K562 (cell line): ENCODE results near the gene HAT1. TPM values are rescaled to one million over a fixed set of nuclear protein-coding genes. Genes with fewer than 3 reads are reported as not detected.

ENCODE experiments used
- AFF1 ChIP-seq, 2 experiments: fragments of 450-650 bp; IDR thresholded peaks; 2 replicates each; pipeline ENCODE4 v1.6.1; 2018; ENCODE audit warnings: mild to moderate bottlenecking in 2 of 2, low read depth in 1 of 2; ENCODE audit not compliant: partially characterized antibody in 2 of 2
- CREM ChIP-seq: IDR thresholded peaks from 2 replicates; pipeline ENCODE4 v1.6.1; 2014; ENCODE audit warnings: antibody characterized with exemption, low read depth
- ERF ChIP-seq: fragments of 450-650 bp; formaldehyde crosslinking; IDR thresholded peaks from 2 replicates; pipeline ENCODE4 v1.4.0; 2020; ENCODE audit warnings: mild to moderate bottlenecking, mixed read lengths
- FOXP4 ChIP-seq: sonication (generic); formaldehyde crosslinking; IDR thresholded peaks from 2 replicates; pipeline ENCODE4 v1.8.0; 2022; ENCODE audit warnings: mild to moderate bottlenecking, missing genetic modification reagents, borderline replicate concordance
- HMGN3 ChIP-seq: IDR thresholded peaks from 2 replicates; pipeline ENCODE4 v1.6.1; 2011; ENCODE audit warnings: borderline replicate concordance, low read depth, mild to moderate bottlenecking, mixed read lengths, low read length; ENCODE audit not compliant: insufficient read length; ENCODE audit errors: extremely low read depth
- KDM5B ChIP-seq: fragments of 200-600 bp; sonication (generic); IDR thresholded peaks from 2 replicates; pipeline ENCODE4 v1.6.1; 2012; ENCODE audit warnings: low read depth, mild to moderate bottlenecking, moderate library complexity, low read length, control low read depth, inconsistent platforms; ENCODE audit not compliant: insufficient replicate concordance
- NBN ChIP-seq: fragments of 450-650 bp; IDR thresholded peaks from 2 replicates; pipeline ENCODE4 v1.6.1; 2016; ENCODE audit warnings: low read depth, mild to moderate bottlenecking
- NCOA1 ChIP-seq: fragments of 450-650 bp; IDR thresholded peaks from 2 replicates; pipeline ENCODE4 v1.6.1; 2016; ENCODE audit warnings: low read depth
- NFIC ChIP-seq: fragments of 450-650 bp; IDR thresholded peaks from 2 replicates; pipeline ENCODE4 v1.6.1; 2017; ENCODE audit warnings: mild to moderate bottlenecking, inconsistent platforms
- NR1H2 ChIP-seq: sonication (generic); formaldehyde crosslinking; IDR thresholded peaks from 2 replicates; pipeline ENCODE4 v1.4.0; 2020; ENCODE audit warnings: mild to moderate bottlenecking, missing genetic modification reagents
- ZBTB11 ChIP-seq, 3 experiments: fragments of 200-800 bp in 1 of 3; fragments of 250-450 bp in 1 of 3; fragments of 450-650 bp in 1 of 3; sonication (Bioruptor Pico) in 1 of 3; sonication (Bioruptor generic) in 1 of 3; formaldehyde crosslinking in 1 of 3; IDR thresholded peaks; 2 replicates each; pipeline versions ENCODE4 v1.6.1 to v1.8.0; 2016 to 2022; ENCODE audit warnings: mild to moderate bottlenecking in 2 of 3, missing genetic modification characterization in 2 of 3, missing compliant biosample characterization in 1 of 3, moderate library complexity in 1 of 3
- ZBTB7A ChIP-seq: IDR thresholded peaks from 2 replicates; pipeline ENCODE4 v1.6.1; 2011; ENCODE audit warnings: low read depth, mild to moderate bottlenecking, low read length, moderate library complexity, borderline replicate concordance; ENCODE audit not compliant: control insufficient read depth
- ZNF592 ChIP-seq: fragments of 450-650 bp; IDR thresholded peaks from 2 replicates; pipeline ENCODE4 v1.6.1; 2017; ENCODE audit warnings: antibody characterized with exemption, mild to moderate bottlenecking
- polyA plus RNA-seq, 8 experiments: library from polyadenylated mRNA; depleted of rRNA in 4 of 8; stranded (reverse) in 5 of 8; unstranded in 3 of 8; fragments of >200 nt; fragmentation: Nextera tagmentation in 2 of 8; fragmentation: Illumina TruSeq in 1 of 8; extraction: Ambion mirVana in 2 of 8; extraction: Trizol in 1 of 8; gene quantifications; 2 replicates each; pipeline versions ENCODE4 v1.2.1 to v1.2.3, GENCODE V29; 2011 to 2014; ENCODE audit warnings: inconsistent platforms in 1 of 8, missing spikeins in 1 of 8
- total RNA-seq, 7 experiments: library from RNA; depleted of rRNA in 6 of 7; stranded (reverse); fragments of >200 nt in 6 of 7; fragmentation: Illumina TruSeq in 2 of 7; extraction: Trizol in 2 of 7; gene quantifications; 2 replicates each; pipeline versions ENCODE4 v1.2.1 to v1.2.3, GENCODE V29; 2011 to 2021; ENCODE audit warnings: low replicate concordance in 1 of 7

Gene HAT1
- total and polyA plus RNA-seq, 9 of the 15 experiments (the other 6 are each of a cell fraction or from before 2014, with no cell fraction given) = 125 to 384 (median 244) TPM

GRCh38 chr2:171923206-171923605, 945 bp downstream of the HAT1 start (continued):
- TF ChIP-seq ZNF592 (0 out of 2 replicates have a peak, but pooled peaks have one; percentile 2), CREM (0 out of 2 replicates have a peak, but pooled peaks have one; percentile 6), HMGN3 (no peak), FOXP4 (CRISPR knock-in tag) (no peak), ZBTB11 (CRISPR knock-in tag; IDR thresholded peaks at IDR 0.05) (peak; percentile 57 to 95 (median 58); a peak in 4 of 6 replicates), NCOA1 (peak; percentile 63; the same call in 1 of the 2 replicates), ERF (CRISPR knock-in tag) (no peak), ZBTB7A (peak; percentile 35; the same call in 1 of the 2 replicates), NR1H2 (CRISPR knock-in tag) (no peak), NFIC (peak; percentile 71), KDM5B (no peak), NBN (no peak), AFF1 (IDR thresholded peaks at IDR 0.05; ENCODE audit: low read depth in 1 of 2, partially characterized antibody in 2 of 2) (peak in 1 of 2 experiments; percentile 1)
